ENCODE data around the gene SMIM23.

- no peak for TF ChIP-seq EZH2 (IDR thresholded peaks at IDR 0.05)
- TF ChIP-seq, protein P1, sequence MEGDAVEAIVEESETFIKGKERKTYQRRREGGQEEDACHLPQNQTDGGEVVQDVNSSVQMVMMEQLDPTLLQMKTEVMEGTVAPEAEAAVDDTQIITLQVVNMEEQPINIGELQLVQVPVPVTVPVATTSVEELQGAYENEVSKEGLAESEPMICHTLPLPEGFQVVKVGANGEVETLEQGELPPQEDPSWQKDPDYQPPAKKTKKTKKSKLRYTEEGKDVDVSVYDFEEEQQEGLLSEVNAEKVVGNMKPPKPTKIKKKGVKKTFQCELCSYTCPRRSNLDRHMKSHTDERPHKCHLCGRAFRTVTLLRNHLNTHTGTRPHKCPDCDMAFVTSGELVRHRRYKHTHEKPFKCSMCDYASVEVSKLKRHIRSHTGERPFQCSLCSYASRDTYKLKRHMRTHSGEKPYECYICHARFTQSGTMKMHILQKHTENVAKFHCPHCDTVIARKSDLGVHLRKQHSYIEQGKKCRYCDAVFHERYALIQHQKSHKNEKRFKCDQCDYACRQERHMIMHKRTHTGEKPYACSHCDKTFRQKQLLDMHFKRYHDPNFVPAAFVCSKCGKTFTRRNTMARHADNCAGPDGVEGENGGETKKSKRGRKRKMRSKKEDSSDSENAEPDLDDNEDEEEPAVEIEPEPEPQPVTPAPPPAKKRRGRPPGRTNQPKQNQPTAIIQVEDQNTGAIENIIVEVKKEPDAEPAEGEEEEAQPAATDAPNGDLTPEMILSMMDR (IDR thresholded peaks at IDR 0.05), result no peak
- no peak for TF ChIP-seq EZH2phosphoT487 (IDR thresholded peaks at IDR 0.05)
These were observed 8.9 kb downstream of the SMIM23 start for GRCh38 chr5:171794470-171794960.

Measured in neural progenitor cell (in vitro differentiated cells).